Measurements from ENCODE around the gene NIN. TPM values are rescaled to one million over a fixed set of nuclear protein-coding genes. Genes with fewer than 3 reads are reported as not detected.

NIN gene
- polyA plus RNA-seq, 1 experiment: 26.9 TPM

DNA sequence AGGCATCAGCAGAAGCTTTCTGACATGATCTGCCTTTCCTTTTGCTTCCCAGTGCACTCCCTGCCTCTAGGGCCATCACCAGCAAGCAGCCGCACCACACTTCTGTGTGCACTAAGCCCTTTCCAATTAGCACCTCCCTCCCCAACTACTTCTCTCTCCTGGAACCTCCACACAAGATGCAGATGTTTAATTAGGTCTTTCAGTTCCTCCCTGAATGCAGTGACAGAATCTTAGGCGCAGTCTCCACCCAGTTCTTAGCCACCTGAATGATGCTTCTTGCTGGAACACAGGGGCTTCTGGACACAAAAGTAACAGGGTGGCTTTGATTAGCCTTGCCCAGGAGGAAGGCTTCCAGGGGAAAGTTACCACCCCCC is 32.9 kb downstream of the NIN start:
- ChIA-PET POLR2A (no interaction called here), CTCF (interaction anchor here (1.5 to 2.4 kb wide), 2 partner anchors 21 to 63 kb away, joined by 3 to 18 read pairs; no protein-coding TSS in a partner anchor)
- TF ChIP-seq, protein P1, sequence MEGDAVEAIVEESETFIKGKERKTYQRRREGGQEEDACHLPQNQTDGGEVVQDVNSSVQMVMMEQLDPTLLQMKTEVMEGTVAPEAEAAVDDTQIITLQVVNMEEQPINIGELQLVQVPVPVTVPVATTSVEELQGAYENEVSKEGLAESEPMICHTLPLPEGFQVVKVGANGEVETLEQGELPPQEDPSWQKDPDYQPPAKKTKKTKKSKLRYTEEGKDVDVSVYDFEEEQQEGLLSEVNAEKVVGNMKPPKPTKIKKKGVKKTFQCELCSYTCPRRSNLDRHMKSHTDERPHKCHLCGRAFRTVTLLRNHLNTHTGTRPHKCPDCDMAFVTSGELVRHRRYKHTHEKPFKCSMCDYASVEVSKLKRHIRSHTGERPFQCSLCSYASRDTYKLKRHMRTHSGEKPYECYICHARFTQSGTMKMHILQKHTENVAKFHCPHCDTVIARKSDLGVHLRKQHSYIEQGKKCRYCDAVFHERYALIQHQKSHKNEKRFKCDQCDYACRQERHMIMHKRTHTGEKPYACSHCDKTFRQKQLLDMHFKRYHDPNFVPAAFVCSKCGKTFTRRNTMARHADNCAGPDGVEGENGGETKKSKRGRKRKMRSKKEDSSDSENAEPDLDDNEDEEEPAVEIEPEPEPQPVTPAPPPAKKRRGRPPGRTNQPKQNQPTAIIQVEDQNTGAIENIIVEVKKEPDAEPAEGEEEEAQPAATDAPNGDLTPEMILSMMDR (IDR thresholded peaks at IDR 0.05; ENCODE audit: low read depth, low read length): no peak
- Histone ChIP-seq H3K9me3 (ENCODE audit: control insufficient read depth, insufficient read depth, low read length) (no peaks in the 10 kb centered on the region), H3K4me3 (ENCODE audit: low read depth, low read length) (no peak overlapping the region), H3K27me3 (ENCODE audit: control insufficient read depth, insufficient read depth, low read length) (no peaks in the 10 kb centered on the region), H3K27ac (ENCODE audit: low read depth, low read length) (no peak overlapping the region)
- no peak for DNase-seq (ENCODE audit: low read depth, low spot score)

- ChIA-PET CTCF (interaction anchor here (1.5 kb wide), 1 partner anchor 63 kb away, joined by 3 read pairs; no protein-coding TSS in a partner anchor), POLR2A (no interaction called here)
- TF ChIP-seq, protein P1 (IDR thresholded peaks at IDR 0.05; ENCODE audit: low read depth, low read length): no peak
- no peak overlapping the region for H3K27ac ChIP-seq (ENCODE audit: low read depth, low read length)
- H3K4me3 ChIP-seq (ENCODE audit: low read depth, low read length): no peak overlapping the region
- DNase-seq (ENCODE audit: low read depth, low spot score): no peak
- no peaks in the 10 kb centered on the region for H3K9me3 ChIP-seq (ENCODE audit: control insufficient read depth, insufficient read depth, low read length)
- no peaks in the 10 kb centered on the region for H3K27me3 ChIP-seq (ENCODE audit: control insufficient read depth, insufficient read depth, low read length)
Observed at GRCh38 chr14:50797250-50798047, 33.5 kb downstream of the NIN start.

DNA sequence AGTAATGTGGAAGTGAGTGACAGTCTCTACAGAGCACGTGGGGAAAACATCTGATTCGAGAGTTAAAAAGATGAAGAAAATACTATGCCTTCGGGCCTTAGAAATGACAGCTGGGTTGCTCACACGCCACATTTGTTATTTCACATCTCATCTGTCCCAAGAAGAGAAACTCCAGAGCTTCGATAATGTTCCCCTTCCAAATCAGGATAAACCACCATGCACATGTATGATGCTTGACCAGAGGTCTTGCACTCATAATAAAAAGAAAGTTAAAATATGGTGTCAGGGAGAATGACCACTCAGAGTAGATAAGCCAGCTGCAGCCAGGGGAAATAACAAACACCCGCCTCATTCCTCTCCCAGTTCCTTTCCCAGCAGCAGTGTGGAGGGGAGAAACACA is 34.6 kb downstream of the NIN start:
- no peak for DNase-seq (ENCODE audit: low read depth, low spot score)
- CTCF ChIA-PET: interaction anchor here (1.3 kb wide), 1 partner anchor 64 kb away, joined by 6 read pairs; no protein-coding TSS in a partner anchor
- TF ChIP-seq, protein P1 (IDR thresholded peaks at IDR 0.05; ENCODE audit: low read depth, low read length): no peak
- no peak overlapping the region for H3K4me3 ChIP-seq (ENCODE audit: low read depth, low read length)
- H3K9me3 ChIP-seq (ENCODE audit: control insufficient read depth, insufficient read depth, low read length): no peaks in the 10 kb centered on the region
- POLR2A ChIA-PET: no interaction called here
- no peaks in the 10 kb centered on the region for H3K27me3 ChIP-seq (ENCODE audit: control insufficient read depth, insufficient read depth, low read length)
- H3K27ac ChIP-seq (ENCODE audit: low read depth, low read length): no peak overlapping the region

DNA sequence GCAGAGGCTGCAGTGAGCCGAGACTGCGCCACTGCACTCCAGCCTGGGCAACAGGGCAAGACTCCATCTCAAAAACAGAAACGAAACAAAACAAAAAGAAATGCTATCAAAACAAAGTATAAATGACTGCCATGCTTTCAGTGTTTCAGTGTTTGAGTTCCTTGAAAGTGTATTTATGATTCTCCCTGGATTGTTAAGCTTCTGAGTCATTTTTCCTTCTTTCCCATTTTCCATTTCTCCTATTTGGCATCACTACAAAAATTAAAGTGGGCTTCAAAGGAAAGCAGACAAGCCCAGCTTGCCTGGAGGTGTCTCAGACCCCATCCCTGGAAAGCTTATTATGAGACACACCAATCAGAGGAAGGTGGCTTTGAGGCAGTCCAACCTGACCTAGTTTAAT is 35.1 kb downstream of the NIN start:
- TF ChIP-seq, protein P1 (IDR thresholded peaks at IDR 0.05; ENCODE audit: low read depth, low read length): no peak
- no peak overlapping the region for H3K27ac ChIP-seq (ENCODE audit: low read depth, low read length)
- CTCF ChIA-PET: interaction anchor here (0.7 to 6.3 kb wide), 3 partner anchors 19 to 64 kb away, joined by 3 to 42 read pairs (median 6); no protein-coding TSS in a partner anchor
- no peaks in the 10 kb centered on the region for H3K27me3 ChIP-seq (ENCODE audit: control insufficient read depth, insufficient read depth, low read length)
- no peak overlapping the region for H3K4me3 ChIP-seq (ENCODE audit: low read depth, low read length)
- POLR2A ChIA-PET: no interaction called here
- DNase-seq (ENCODE audit: low read depth, low spot score): no peak
- no peaks in the 10 kb centered on the region for H3K9me3 ChIP-seq (ENCODE audit: control insufficient read depth, insufficient read depth, low read length)

GRCh38 chr14:50795142-50795541 is 35.8 kb downstream of the NIN start:
- no peak for DNase-seq (ENCODE audit: low read depth, low spot score)
- CTCF ChIA-PET: interaction anchor here (1.3 to 6.3 kb wide), 3 partner anchors 18 to 65 kb away, joined by 6 to 42 read pairs (median 11); no protein-coding TSS in a partner anchor

More at GRCh38 chr14:50795142-50795541, 35.8 kb downstream of the NIN start:
- H3K9me3 ChIP-seq (ENCODE audit: control insufficient read depth, insufficient read depth, low read length): no peaks in the 10 kb centered on the region
- no peak overlapping the region for H3K27ac ChIP-seq (ENCODE audit: low read depth, low read length)
- POLR2A ChIA-PET: interaction anchor here (0.6 kb wide), 1 partner anchor 124 kb away, joined by 3 read pairs; no protein-coding TSS in a partner anchor
- no peak overlapping the region for H3K4me3 ChIP-seq (ENCODE audit: low read depth, low read length)
- TF ChIP-seq, protein P1 (IDR thresholded peaks at IDR 0.05; ENCODE audit: low read depth, low read length): no peak
- no peaks in the 10 kb centered on the region for H3K27me3 ChIP-seq (ENCODE audit: control insufficient read depth, insufficient read depth, low read length)
